DND-41 (cell line): ENCODE measurements around the gene TFAP2E.
A peak's percentile ranks its signal among the peaks of the same experiment; 100 is the strongest.

ENCODE experiments used
- ATAC-seq: fragments of 200-7000 bp; cut with Tn5 transposase; 3 replicates; pipeline ENCODE4 v1.9.1; 2021; ENCODE audit warnings: low read depth; ENCODE audit not compliant: insufficient read depth
- DNase-seq: peaks from one replicate; pipeline ENCODE4 v3.0.0-alpha.2; 2020
- H2AFZ ChIP-seq: 2 replicates; pipeline ENCODE4 v1.6.0; 2012; ENCODE audit warnings: low read depth, low read length
- H3K27ac ChIP-seq: 2 replicates; pipeline ENCODE4 v1.5.1; 2012; ENCODE audit warnings: low read length, inconsistent platforms
- H3K27me3 ChIP-seq: fragments of 200-600 bp; sonication (generic); 2 replicates; pipeline ENCODE4 v1.6.0; 2012; ENCODE audit warnings: low read length, mild to moderate bottlenecking, inconsistent platforms; ENCODE audit not compliant: insufficient read depth, poor library complexity
- H3K36me3 ChIP-seq: 2 replicates; pipeline ENCODE4 v1.5.1; 2012; ENCODE audit warnings: low read length, inconsistent platforms; ENCODE audit not compliant: insufficient read depth
- H3K4me1 ChIP-seq: 2 replicates; pipeline ENCODE4 v1.5.1; 2012; ENCODE audit warnings: mild to moderate bottlenecking, low read length; ENCODE audit not compliant: insufficient read depth
- H3K4me2 ChIP-seq: 2 replicates; pipeline ENCODE4 v1.6.0; 2012; ENCODE audit warnings: mild to moderate bottlenecking, moderate library complexity, low read length, inconsistent platforms; ENCODE audit not compliant: insufficient read depth
- H3K4me3 ChIP-seq, 2 experiments: fragments of 200-600 bp in 1 of 2; shearing (Covaris generic) in 1 of 2; 2 replicates each; pipeline ENCODE4 v1.5.1; 2012 to 2016; ENCODE audit warnings: inconsistent platforms in 2 of 2, low read length in 2 of 2, mild to moderate bottlenecking in 2 of 2, low read depth in 1 of 2, moderate library complexity in 1 of 2
- H3K79me2 ChIP-seq: 2 replicates; pipeline ENCODE4 v1.6.0; 2012; ENCODE audit warnings: low read length, inconsistent platforms; ENCODE audit not compliant: insufficient read depth
- H3K9ac ChIP-seq: 2 replicates; pipeline ENCODE4 v1.6.0; 2012; ENCODE audit warnings: low read depth, mild to moderate bottlenecking, inconsistent platforms, low read length, moderate library complexity
- H3K9me3 ChIP-seq: 2 replicates; pipeline ENCODE4 v1.5.1; 2012; ENCODE audit warnings: low read length, moderate library complexity, mild to moderate bottlenecking, inconsistent platforms; ENCODE audit not compliant: insufficient read depth, severe bottlenecking
- H4K20me1 ChIP-seq: 2 replicates; pipeline ENCODE4 v1.6.0; 2012; ENCODE audit warnings: low read length; ENCODE audit not compliant: insufficient read depth
- CTCF ChIP-seq: IDR thresholded peaks from 2 replicates; pipeline ENCODE4 v1.5.1; 2012; ENCODE audit warnings: borderline replicate concordance, low read length, moderate library complexity, mild to moderate bottlenecking; ENCODE audit not compliant: poor library complexity, severe bottlenecking; ENCODE audit errors: extremely low read depth
- EZH2 ChIP-seq: IDR thresholded peaks from 3 replicates; pipeline ENCODE4 v1.6.1; 2012; ENCODE audit warnings: borderline replicate concordance, low read depth, mild to moderate bottlenecking, moderate library complexity, low read length, inconsistent platforms; ENCODE audit not compliant: severe bottlenecking

Gene TFAP2E

DNA sequence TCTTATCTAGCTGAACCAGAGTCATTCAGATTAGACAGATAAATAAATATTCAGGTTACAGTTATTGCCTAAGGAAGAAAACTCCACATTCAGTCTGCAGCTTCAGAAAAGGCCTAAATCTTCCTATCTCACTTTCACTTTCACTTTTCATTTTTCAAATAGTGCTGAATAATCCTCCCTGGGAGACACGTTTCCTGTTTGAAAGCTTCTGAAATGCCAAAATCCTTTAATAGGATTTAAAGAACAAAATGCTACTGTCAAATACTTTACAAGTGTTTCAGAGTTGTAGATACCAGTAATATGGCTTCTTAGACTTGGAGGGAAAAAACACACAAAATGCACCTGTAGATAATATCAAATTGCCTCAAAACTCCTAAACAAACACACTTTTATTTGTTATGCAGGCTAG, 64.3 kb downstream of the TFAP2E start:
- H3K27me3 ChIP-seq = no peaks in the 10 kb centered on the region
- H3K36me3 ChIP-seq = peaks cover 51% of the 10 kb centered on the region
- H3K4me2 ChIP-seq = peak overlapping the region; percentile 93
- TF ChIP-seq EZH2 = no peak
- TF ChIP-seq CTCF = no peak
- DNase-seq (no peak), ATAC-seq (peak; percentile 38; the same call in 1 of the 3 replicates)
- peaks cover 90% of the 10 kb centered on the region for H3K79me2 ChIP-seq
- H3K4me3 ChIP-seq = peak overlapping the region; percentile 51 to 61
- H3K9ac ChIP-seq = peak overlapping the region; percentile 64
- H3K9me3 ChIP-seq = no peaks in the 10 kb centered on the region
- peak overlapping the region; percentile 91 for H3K27ac ChIP-seq
- H2AFZ ChIP-seq = peak overlapping the region; percentile 35; the same call in 1 of the 2 replicates
- H4K20me1 ChIP-seq = peaks cover 24% of the 10 kb centered on the region; the same call in 1 of the 2 replicates
- peaks cover 51% of the 10 kb centered on the region for H3K4me1 ChIP-seq

DNA sequence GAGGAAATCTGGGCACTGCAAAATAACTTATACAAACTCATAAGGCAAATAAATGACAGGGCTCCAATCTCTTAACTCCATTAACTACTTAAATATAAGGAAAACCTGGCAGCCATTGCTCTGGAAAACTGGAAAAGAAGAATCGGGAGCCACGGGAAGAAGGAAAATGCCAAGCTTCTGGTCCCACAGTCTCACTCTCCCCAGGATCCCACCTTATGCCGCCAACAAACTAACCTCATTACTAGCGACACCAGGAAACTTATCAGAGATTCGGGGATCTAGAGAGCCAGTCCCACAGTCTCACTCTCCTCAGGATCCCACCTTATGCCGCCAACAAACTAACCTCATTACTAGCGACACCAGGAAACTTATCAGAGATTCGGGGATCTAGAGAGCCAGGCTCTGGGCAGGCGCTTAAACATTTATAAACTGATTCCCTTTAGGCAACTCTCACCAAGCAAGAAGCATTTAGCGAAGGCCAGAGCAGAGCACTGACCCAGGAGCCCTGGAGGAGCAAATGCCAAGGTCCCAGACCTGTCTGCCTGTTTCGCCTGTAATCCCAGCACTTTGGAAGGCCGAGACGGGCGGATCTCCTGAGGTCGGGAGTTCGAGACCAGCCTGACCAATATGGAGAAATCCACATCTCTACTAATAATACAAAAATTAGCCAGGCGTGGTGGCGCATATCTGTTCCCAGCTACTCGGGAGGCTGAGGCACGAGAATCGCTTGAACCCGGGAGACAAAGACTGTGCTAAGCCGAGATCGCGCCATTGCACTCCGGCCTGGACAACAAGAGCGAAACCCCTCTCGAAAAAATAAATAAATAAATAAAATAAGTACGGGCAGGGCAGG, 67.5 kb downstream of the TFAP2E start:
- peak overlapping the region; percentile 71 to 92 for H3K4me3 ChIP-seq
- H3K27ac ChIP-seq = peak overlapping the region; percentile 83
- peaks cover 21% of the 10 kb centered on the region for H3K36me3 ChIP-seq
- ATAC-seq = no peak
- H2AFZ ChIP-seq = peak overlapping the region; percentile 90
- H3K4me1 ChIP-seq = peaks cover 54% of the 10 kb centered on the region
- peak; percentile 12 for DNase-seq
- peak overlapping the region; percentile 68 for H3K9ac ChIP-seq
- H3K27me3 ChIP-seq = peaks cover 6% of the 10 kb centered on the region
- no peaks in the 10 kb centered on the region for H3K9me3 ChIP-seq
- peak overlapping the region; percentile 93 for H3K4me2 ChIP-seq
- peaks cover 59% of the 10 kb centered on the region for H3K79me2 ChIP-seq
- H4K20me1 ChIP-seq = peaks cover 17% of the 10 kb centered on the region; the same call in 1 of the 2 replicates
- TF ChIP-seq CTCF (no peak), EZH2 (no peak)

GRCh38 chr1:35641233-35641866, 68.2 kb downstream of the TFAP2E start, which contains the start of gene PSMB2:
Gene PSMB2 (minus strand): TSS chr1:35641526. CDS start chr1:35641432, 94 bp downstream.
- H3K36me3 ChIP-seq = peaks cover 13% of the 10 kb centered on the region; the same call in 1 of the 2 replicates
- peak; percentile 96 for DNase-seq
- ATAC-seq = peak; percentile 85
- H3K4me3 ChIP-seq = peak within 1 kb of the TSS; percentile 71 to 92
- H3K4me1 ChIP-seq = peaks cover 48% of the 10 kb centered on the region
- H3K9ac ChIP-seq = peak within 1 kb of the TSS; percentile 68
- peak within 1 kb of the TSS; percentile 83 for H3K27ac ChIP-seq
- H3K27me3 ChIP-seq = peaks cover 14% of the 10 kb centered on the region
- H3K9me3 ChIP-seq = no peaks in the 10 kb centered on the region
- peaks cover 52% of the 10 kb centered on the region for H3K79me2 ChIP-seq
- peak within 1 kb of the TSS; percentile 93 for H3K4me2 ChIP-seq
- peaks cover 15% of the 10 kb centered on the region; the same call in 1 of the 2 replicates for H4K20me1 ChIP-seq
- H2AFZ ChIP-seq = peak within 1 kb of the TSS; percentile 90
- TF ChIP-seq EZH2 = no peak
- TF ChIP-seq CTCF = peak; percentile 2
